ENCODE data around the gene ATF6. TPM values are rescaled to one million over a fixed set of nuclear protein-coding genes. Genes with fewer than 3 reads are reported as not detected.

ATF6 gene
- total and polyA plus RNA-seq, 2 of the 8 experiments (the other 6 are each of a cell fraction or from before 2014, with no cell fraction given), result 4.6 to 10.0 TPM

GRCh38 chr1:161719325-161719611 lies 46.9 kb upstream of the ATF6 start (continued):
- TF ChIP-seq NRF1 (IDR thresholded peaks at IDR 0.05; ENCODE audit: low read depth, low read length) (no peak), POU5F1 (IDR thresholded peaks at IDR 0.05; ENCODE audit: low read depth, low read length) (no peak), RXRA (IDR thresholded peaks at IDR 0.05; ENCODE audit: insufficient read depth, low read depth, low read length) (no peak), USF2 (IDR thresholded peaks at IDR 0.05; ENCODE audit: low read length) (no peak), FOSL1 (IDR thresholded peaks at IDR 0.05; ENCODE audit: insufficient read depth, low read depth, low read length) (no peak), GTF2F1 (IDR thresholded peaks at IDR 0.05; ENCODE audit: borderline replicate concordance, low read depth, low read length) (no peak), TAF1 (IDR thresholded peaks at IDR 0.05; ENCODE audit: low read depth, low read length) (no peak), HDAC2 (IDR thresholded peaks at IDR 0.05; ENCODE audit: borderline replicate concordance in 1 of 2, low read depth in 2 of 2, low read length in 2 of 2) (no peak)

Data from H1 (cell line).